Gastrocnemius medialis (tissue), 4 donors: ENCODE data around the gene MAML3.

Experiments used
- CTCF ChIP-seq, 5 experiments: fragments of 450-650 bp in 3 of 5; fragments of 200-600 bp in 2 of 5; sonication (generic) in 2 of 5; IDR thresholded peaks in 4 of 5; conservative IDR thresholded peaks in 1 of 5; 1 replicate in 4 of 5; 2 replicates in 1 of 5; pipeline ENCODE4 v1.5.1; 2016 to 2019; ENCODE audit warnings: antibody characterized with exemption in 5 of 5, mild to moderate bottlenecking in 3 of 5, moderate library complexity in 3 of 5
- POLR2A ChIP-seq, 2 donors: fragments of 450-650 bp; IDR thresholded peaks; one replicate each; pipeline ENCODE4 v1.6.1; 2017; ENCODE audit warnings: antibody characterized with exemption in 2 of 2, mild to moderate bottlenecking in 2 of 2, moderate library complexity in 2 of 2

- no peak for TF ChIP-seq CTCF (IDR thresholded peaks at IDR 0.05 in 4 of 5, conservative IDR thresholded peaks at IDR 0.05 in 1 of 5)
- no peak for TF ChIP-seq POLR2A (IDR thresholded peaks at IDR 0.05)
Observed at GRCh38 chr4:140130677-140131076, 23.3 kb downstream of the MAML3 start.
